ENCODE data around the gene WNT7B.

WNT7B gene

GRCh38 chr22:45977003-45977411 lies at the start of gene WNT7B:
Gene WNT7B, minus strand, starts transcription at chr22:45977162. Its CDS starts 408 bp downstream, at chr22:45976754.
- DNase-seq (ENCODE audit: low spot score) = no peak
- in situ Hi-C loops (cut with MboI; ENCODE audit: low pct_unique_long_range_greater_than_20kb, low sequenced_read_pairs, unreplicated experiment) = no loop called here

GRCh38 chr22:46025973-46026898 lies 49.3 kb upstream of the WNT7B start:
- no peak for DNase-seq (ENCODE audit: low spot score)
- TF ChIP-seq CTCF (IDR thresholded peaks at IDR 0.05; ENCODE audit: extremely low read depth, insufficient read depth, missing control alignments) = no peak
- in situ Hi-C loops (cut with MboI; ENCODE audit: low pct_unique_long_range_greater_than_20kb, low sequenced_read_pairs, unreplicated experiment) = no loop called here

More at GRCh38 chr22:45977003-45977411, at the start of gene WNT7B:
- no peak for TF ChIP-seq CTCF (IDR thresholded peaks at IDR 0.05; ENCODE audit: extremely low read depth, insufficient read depth, missing control alignments)

GRCh38 chr22:46025225-46025972 lies 48.4 kb upstream of the WNT7B start:
- no peak for DNase-seq (ENCODE audit: low spot score)
- TF ChIP-seq CTCF (IDR thresholded peaks at IDR 0.05; ENCODE audit: extremely low read depth, insufficient read depth, missing control alignments) = no peak

GRCh38 chr22:46024136-46024840 lies 47.3 kb upstream of the WNT7B start:
- no peak for TF ChIP-seq CTCF (IDR thresholded peaks at IDR 0.05; ENCODE audit: extremely low read depth, insufficient read depth, missing control alignments)
- in situ Hi-C loops (cut with MboI; ENCODE audit: low pct_unique_long_range_greater_than_20kb, low sequenced_read_pairs, unreplicated experiment) = no loop called here
- no peak for DNase-seq (ENCODE audit: low spot score)

More at GRCh38 chr22:46025225-46025972, 48.4 kb upstream of the WNT7B start:
- in situ Hi-C loops (cut with MboI; ENCODE audit: low pct_unique_long_range_greater_than_20kb, low sequenced_read_pairs, unreplicated experiment) = no loop called here

GRCh38 chr22:46023558-46023981 lies 46.6 kb upstream of the WNT7B start:
- no peak for TF ChIP-seq CTCF (IDR thresholded peaks at IDR 0.05; ENCODE audit: extremely low read depth, insufficient read depth, missing control alignments)
- DNase-seq (ENCODE audit: low spot score) = no peak
- in situ Hi-C loops (cut with MboI; ENCODE audit: low pct_unique_long_range_greater_than_20kb, low sequenced_read_pairs, unreplicated experiment) = no loop called here

GRCh38 chr22:46022881-46023512 lies 46.0 kb upstream of the WNT7B start:
- TF ChIP-seq CTCF (IDR thresholded peaks at IDR 0.05; ENCODE audit: extremely low read depth, insufficient read depth, missing control alignments) = no peak
- no peak for DNase-seq (ENCODE audit: low spot score)
- in situ Hi-C loops (cut with MboI; ENCODE audit: low pct_unique_long_range_greater_than_20kb, low sequenced_read_pairs, unreplicated experiment) = no loop called here

Data from GM13977 (cell line).